HS-5 (cell line): ENCODE results near the gene SNED1.
A peak's percentile ranks its signal among the peaks of the same experiment; 100 is the strongest.
"Not testable (repeated sequence)": the region's sequence is repeated elsewhere in the genome, so short reads cannot be mapped to it uniquely, and the experiment has no call there.

ENCODE experiments used
- DNase-seq: peaks from one replicate; pipeline ENCODE4 v3.0.0-alpha.2; 2012; ENCODE audit warnings: low read depth

Gene SNED1

GRCh38 chr2:240972636-240973521 lies 25.5 kb upstream of the SNED1 start:
- DNase-seq = no peak

- no peak for DNase-seq
Measured at GRCh38 chr2:240974771-240975572, 23.4 kb upstream of the SNED1 start.

- DNase-seq = not testable (repeated sequence)
Measured at GRCh38 chr2:240975903-240976302, 22.5 kb upstream of the SNED1 start.

- DNase-seq = no peak
Measured at GRCh38 chr2:240981280-240981679, 17.1 kb upstream of the SNED1 start.

- DNase-seq = no peak
Measured at GRCh38 chr2:240981871-240982800, 16.3 kb upstream of the SNED1 start.

- no peak for DNase-seq
Measured at GRCh38 chr2:240982821-240983281, 15.6 kb upstream of the SNED1 start.

GRCh38 chr2:240983361-240983995 lies 14.9 kb upstream of the SNED1 start:
- DNase-seq = no peak

GRCh38 chr2:240983996-240984498 lies 14.4 kb upstream of the SNED1 start:
- no peak for DNase-seq

GRCh38 chr2:240985881-240986786 lies 12.3 kb upstream of the SNED1 start:
- no peak for DNase-seq

GRCh38 chr2:240986787-240987411 lies 11.5 kb upstream of the SNED1 start:
- DNase-seq = no peak

GRCh38 chr2:240987588-240987987 lies 10.8 kb upstream of the SNED1 start:
- DNase-seq = no peak

GRCh38 chr2:240988146-240988545 lies 10.3 kb upstream of the SNED1 start:
- DNase-seq = no peak

GRCh38 chr2:240988571-240989271 lies 9.7 kb upstream of the SNED1 start:
- no peak for DNase-seq

GRCh38 chr2:240989451-240990265 lies 8.8 kb upstream of the SNED1 start:
- DNase-seq = no peak

- no peak for DNase-seq
Measured at GRCh38 chr2:240990266-240990529, 8.2 kb upstream of the SNED1 start.

GRCh38 chr2:240990726-240991377 lies 7.6 kb upstream of the SNED1 start:
- DNase-seq = no peak

GRCh38 chr2:240991378-240992263 lies 6.8 kb upstream of the SNED1 start:
- peak; percentile 85 for DNase-seq
